Measurements from ENCODE around the gene KREMEN1. TPM values are rescaled to one million over a fixed set of nuclear protein-coding genes. Genes with fewer than 3 reads are reported as not detected.

KREMEN1 gene
- total RNA-seq, 1 experiment from 2014 or later = 31.9 TPM

Other genes starting within 250 kb of the KREMEN1 start
- gene ZNRF3, start 189.5 kb upstream of the KREMEN1 start, total RNA-seq (2021; ENCODE audit: unreplicated experiment) = 12.2 TPM
- not detected for gene C22orf31, start 11.2 kb upstream of the KREMEN1 start, total RNA-seq (2021; ENCODE audit: unreplicated experiment)
- 9.6 TPM for gene EMID1, start 132.9 kb downstream of the KREMEN1 start, total RNA-seq (2021; ENCODE audit: unreplicated experiment)
- gene RHBDD3, start 194.9 kb downstream of the KREMEN1 start, total RNA-seq (2021; ENCODE audit: unreplicated experiment) = 30.2 TPM
- gene EWSR1, start 195.2 kb downstream of the KREMEN1 start, total RNA-seq (2021; ENCODE audit: unreplicated experiment) = 335 TPM
- gene GAS2L1, start 233.6 kb downstream of the KREMEN1 start, total RNA-seq (2021; ENCODE audit: unreplicated experiment) = 29.4 TPM
- gene RASL10A, start 242.7 kb downstream of the KREMEN1 start, total RNA-seq (2021; ENCODE audit: unreplicated experiment) = 0.96 TPM